ENCODE results near the gene C11orf21.
"Not testable (repeated sequence)": the region's sequence is repeated elsewhere in the genome, so short reads cannot be mapped to it uniquely, and the experiment has no call there.

Gene C11orf21

GRCh38 chr11:2295971-2296912 is 5.5 kb downstream of the C11orf21 start:
- no peak for DNase-seq

- DNase-seq: no peak
These were observed 6.8 kb downstream of the C11orf21 start for GRCh38 chr11:2294926-2295290.

- no peak for DNase-seq
These were observed 7.5 kb downstream of the C11orf21 start for GRCh38 chr11:2293984-2294925.

- no peak for DNase-seq
These were observed 8.2 kb downstream of the C11orf21 start for GRCh38 chr11:2293531-2293971.

- no peak for DNase-seq
These were observed 11.3 kb downstream of the C11orf21 start for GRCh38 chr11:2290351-2290841.

GRCh38 chr11:2289859-2290258 is 11.9 kb downstream of the C11orf21 start:
- no peak for DNase-seq

GRCh38 chr11:2289350-2289749 is 12.4 kb downstream of the C11orf21 start:
- no peak for DNase-seq

GRCh38 chr11:2287091-2287490 is 14.6 kb downstream of the C11orf21 start:
- DNase-seq: no peak

- not testable (repeated sequence) for DNase-seq
These were observed 15.4 kb downstream of the C11orf21 start for GRCh38 chr11:2286350-2286749.

GRCh38 chr11:2280208-2280607 is 21.5 kb downstream of the C11orf21 start:
- no peak for DNase-seq

GRCh38 chr11:2277933-2278523 is 23.7 kb downstream of the C11orf21 start:
- no peak for DNase-seq

- DNase-seq: no peak
These were observed 24.7 kb downstream of the C11orf21 start for GRCh38 chr11:2277008-2277346.

- DNase-seq: no peak
These were observed 25.3 kb downstream of the C11orf21 start for GRCh38 chr11:2276280-2277007.

GRCh38 chr11:2275334-2276279 is 26.1 kb downstream of the C11orf21 start:
- DNase-seq: no peak

GRCh38 chr11:2273771-2274170 is 27.9 kb downstream of the C11orf21 start:
- no peak for DNase-seq

- no peak for DNase-seq
These were observed 28.4 kb downstream of the C11orf21 start for GRCh38 chr11:2273311-2273710.

GRCh38 chr11:2272946-2273280 is 28.8 kb downstream of the C11orf21 start:
- no peak for DNase-seq

- no peak for DNase-seq
These were observed 29.3 kb downstream of the C11orf21 start for GRCh38 chr11:2272228-2272945.

- DNase-seq: no peak
These were observed 30.1 kb downstream of the C11orf21 start for GRCh38 chr11:2271327-2272227.

GRCh38 chr11:2271077-2271326 is 30.7 kb downstream of the C11orf21 start:
- DNase-seq: no peak
